PC-3 (cell line): ENCODE measurements around the gene CNIH2. TPM values are rescaled to one million over a fixed set of nuclear protein-coding genes. Genes with fewer than 3 reads are reported as not detected.

Experiments
- ATAC-seq: fragments of 200-7000 bp; cut with Tn5 transposase; 2 replicates; pipeline ENCODE4 v1.9.1; 2020; ENCODE audit warnings: mild to moderate bottlenecking, moderate library complexity
- BruUV-seq: library from RNA; stranded (reverse); fragments of 400-500 nt; replicated peaks from 2 replicates; lab custom pipeline; 2021; lab: Mats Ljungman, UMichigan
- CTCF ChIA-PET: fragments of 300-600 bp; sonication (Branson Sonifier 250); formaldehyde crosslinking; loops from one replicate; lab custom pipeline; 2022; ENCODE audit warnings: antibody characterized with exemption; lab: Charles Lee
- POLR2A ChIA-PET: fragments of 300-600 bp; sonication (Branson Sonifier 250); formaldehyde crosslinking; loops from one replicate; lab custom pipeline; 2022; ENCODE audit warnings: antibody characterized with exemption; ENCODE audit not compliant: unreplicated experiment; lab: Charles Lee
- DNase-seq: peaks from one replicate; pipeline ENCODE4 v3.0.0-alpha.2; 2015
- H2AFZ ChIP-seq: fragments of 300-600 bp; sonication (generic); 2 replicates; pipeline ENCODE4 v1.6.0; 2016; ENCODE audit warnings: antibody characterized with exemption, low read length
- H3F3A ChIP-seq: fragments of 300-600 bp; sonication (generic); one replicate; pipeline ENCODE4 v1.6.0; 2017; ENCODE audit warnings: antibody characterized with exemption, low read length, control low read depth, mild to moderate bottlenecking; ENCODE audit not compliant: unreplicated experiment
- H3K27ac ChIP-seq: fragments of 300-600 bp; sonication (generic); 2 replicates; pipeline ENCODE4 v1.5.1; 2016; ENCODE audit warnings: mild to moderate bottlenecking, low read length
- H3K27me3 ChIP-seq: fragments of 300-600 bp; sonication (generic); 2 replicates; pipeline ENCODE4 v1.6.1; 2016; ENCODE audit warnings: low read length, mixed read lengths
- H3K36me3 ChIP-seq: fragments of 300-600 bp; sonication (generic); 2 replicates; pipeline ENCODE4 v1.6.1; 2016; ENCODE audit warnings: low read depth, mixed run types, low read length, mixed read lengths
- H3K4me1 ChIP-seq: fragments of 300-600 bp; sonication (generic); 2 replicates; pipeline ENCODE4 v1.5.1; 2016; ENCODE audit warnings: low read length; ENCODE audit not compliant: insufficient read depth
- H3K4me2 ChIP-seq: fragments of 300-600 bp; sonication (generic); 2 replicates; pipeline ENCODE4 v1.6.0; 2016; ENCODE audit warnings: low read length
- H3K4me3 ChIP-seq: fragments of 300-600 bp; sonication (generic); 2 replicates; pipeline ENCODE4 v1.5.1; 2016; ENCODE audit warnings: mild to moderate bottlenecking, low read length, mixed read lengths
- H3K79me2 ChIP-seq: fragments of 300-600 bp; sonication (generic); 2 replicates; pipeline ENCODE4 v1.6.1; 2017; ENCODE audit warnings: low read length, mixed read lengths
- H3K9ac ChIP-seq: fragments of 300-600 bp; sonication (generic); 2 replicates; pipeline ENCODE4 v1.6.0; 2016; ENCODE audit warnings: mild to moderate bottlenecking, low read length
- H3K9me2 ChIP-seq: fragments of 300-600 bp; sonication (generic); replicated peaks from 2 replicates; pipeline ENCODE4 v1.6.1; 2016; ENCODE audit warnings: mixed run types, low read length, mixed read lengths
- H3K9me3 ChIP-seq: fragments of 300-600 bp; sonication (generic); 2 replicates; pipeline ENCODE4 v1.6.1; 2016; ENCODE audit warnings: low read length, mixed read lengths
- H4K20me1 ChIP-seq: fragments of 300-600 bp; sonication (generic); 2 replicates; pipeline ENCODE4 v1.6.1; 2016; ENCODE audit warnings: low read length, mixed read lengths
- CTCF ChIP-seq: fragments of 300-600 bp; sonication (generic); conservative IDR thresholded peaks from 2 replicates; pipeline ENCODE4 v1.5.1; 2017; ENCODE audit warnings: antibody characterized with exemption, low read depth, mild to moderate bottlenecking, low read length
- EZH2 ChIP-seq: fragments of 300-600 bp; sonication (generic); IDR thresholded peaks from one replicate; pipeline ENCODE4 v1.6.1; 2017; ENCODE audit warnings: antibody characterized with exemption, mild to moderate bottlenecking, low read length; ENCODE audit not compliant: unreplicated experiment
- EZH2phosphoT487 ChIP-seq: fragments of 300-600 bp; sonication (generic); IDR thresholded peaks from 2 replicates; pipeline ENCODE4 v1.6.1; 2018; ENCODE audit warnings: mild to moderate bottlenecking, antibody characterized with exemption, low read length, borderline replicate concordance
- intact Hi-C: fragments of 100-400 bp; cut with micrococcal nuclease; formaldehyde crosslinking; loops from 2 replicates; pipeline ENCODE4 v1.9.0; 2023
- total RNA-seq: library from RNA; depleted of rRNA; stranded (reverse); fragments of >200 nt; gene quantifications from 2 replicates; pipeline ENCODE4 v1.2.3, GENCODE V29; 2014

Gene CNIH2
- total RNA-seq, 1 experiment from 2014 or later: 2.2 TPM

- H3K9me3 ChIP-seq: no peaks in the 10 kb centered on the region
- peak; percentile 81 for ATAC-seq
- H3K9me2 ChIP-seq: no peaks in the 10 kb centered on the region
- H3K27me3 ChIP-seq: no peaks in the 10 kb centered on the region
- H2AFZ ChIP-seq: 0 out of 2 replicates have a peak overlapping the region, but pooled peaks have one; percentile 17
- H3K9ac ChIP-seq: no peak overlapping the region
- H3K36me3 ChIP-seq: peaks cover 14% of the 10 kb centered on the region; the same call in 1 of the 2 replicates
- CTCF ChIA-PET: interaction anchor here (0.6 to 1.2 kb wide), 3 partner anchors 16 to 499 kb away, joined by 3 to 6 read pairs (median 3); no protein-coding TSS in a partner anchor
- H3K79me2 ChIP-seq: no peaks in the 10 kb centered on the region
- POLR2A ChIA-PET: no interaction called here
- TF ChIP-seq EZH2phosphoT487 (no peak), EZH2 (no peak), CTCF (peak; percentile 97)
- no peaks in the 10 kb centered on the region for H4K20me1 ChIP-seq
- H3K27ac ChIP-seq: no peak overlapping the region
- H3K4me1 ChIP-seq: peaks cover 23% of the 10 kb centered on the region
- H3F3A ChIP-seq: no peaks in the 10 kb centered on the region
- BruUV-seq: no TSS peak
- intact Hi-C loops: loop anchor here (1.0 kb wide), 2 partner anchors 16 to 61 kb away; no protein-coding TSS in a partner anchor
- peak; percentile 88 for DNase-seq
- H3K4me3 ChIP-seq: no peak overlapping the region
- H3K4me2 ChIP-seq: peak overlapping the region; percentile 37; the same call in 1 of the 2 replicates
These were observed 50.5 kb downstream of the CNIH2 start for GRCh38 chr11:66328302-66329144.

- H3K9me3 ChIP-seq: no peaks in the 10 kb centered on the region
- no peaks in the 10 kb centered on the region for H3K9me2 ChIP-seq
- TF ChIP-seq EZH2phosphoT487 (no peak), CTCF (no peak), EZH2 (no peak)
- H3K4me2 ChIP-seq: no peak overlapping the region
- H3K4me3 ChIP-seq: no peak overlapping the region
- H3K27me3 ChIP-seq: no peaks in the 10 kb centered on the region
- ATAC-seq: no peak
- no peaks in the 10 kb centered on the region for H3F3A ChIP-seq
- H4K20me1 ChIP-seq: no peaks in the 10 kb centered on the region
- no TSS peak for BruUV-seq
- no peak overlapping the region for H3K9ac ChIP-seq
- H3K36me3 ChIP-seq: peaks cover 14% of the 10 kb centered on the region; the same call in 1 of the 2 replicates
- no peak overlapping the region for H3K27ac ChIP-seq
- CTCF ChIA-PET: interaction anchor here (1.0 to 1.2 kb wide), 2 partner anchors 16 to 57 kb away, joined by 3 to 6 read pairs; no protein-coding TSS in a partner anchor
- no peak for DNase-seq
- H3K4me1 ChIP-seq: peaks cover 23% of the 10 kb centered on the region
- POLR2A ChIA-PET: no interaction called here
- H3K79me2 ChIP-seq: no peaks in the 10 kb centered on the region
- intact Hi-C loops: no loop called here
- no peak overlapping the region for H2AFZ ChIP-seq
These were observed 51.2 kb downstream of the CNIH2 start for GRCh38 chr11:66329165-66329673.
